Measurements from ENCODE around the gene BCKDHB.

BCKDHB gene

GRCh38 chr6:80154160-80154559 is 47.7 kb downstream of the BCKDHB start:
- no peak for DNase-seq

- DNase-seq, result no peak
Measured at GRCh38 chr6:80156221-80156620, 49.8 kb downstream of the BCKDHB start.

- DNase-seq, result no peak
Measured at GRCh38 chr6:80158478-80158989, 52.1 kb downstream of the BCKDHB start.

DNA sequence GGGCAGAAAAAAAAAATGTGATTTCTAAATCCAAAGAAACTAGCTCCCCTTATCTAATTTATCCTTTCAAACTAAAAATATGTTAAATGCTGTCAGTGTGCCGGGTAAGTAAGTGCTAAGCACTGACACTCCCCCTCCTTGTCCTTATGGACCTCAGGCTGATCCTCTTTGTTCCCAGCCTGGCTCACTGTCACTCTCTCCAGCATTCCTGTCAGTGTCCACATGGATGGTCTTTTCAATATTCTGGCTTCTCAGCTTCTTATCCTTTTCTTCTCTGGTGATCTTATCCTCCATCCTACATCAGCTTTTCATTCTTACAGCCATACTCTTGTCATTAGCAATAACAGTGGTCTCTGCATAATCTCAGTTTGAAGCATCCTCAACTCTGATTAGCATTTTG is 55.0 kb downstream of the BCKDHB start:
- no peak for DNase-seq

- DNase-seq, result no peak
Measured at GRCh38 chr6:80163754-80164187, 57.3 kb downstream of the BCKDHB start.

GRCh38 chr6:80165143-80165542 is 58.7 kb downstream of the BCKDHB start:
- no peak for DNase-seq

GRCh38 chr6:80165819-80166218 is 59.3 kb downstream of the BCKDHB start:
- DNase-seq, result no peak

- DNase-seq, result no peak
Measured at GRCh38 chr6:80170433-80170832, 64.0 kb downstream of the BCKDHB start.

- no peak for DNase-seq
Measured at GRCh38 chr6:80173411-80173810, 66.9 kb downstream of the BCKDHB start.

DNA sequence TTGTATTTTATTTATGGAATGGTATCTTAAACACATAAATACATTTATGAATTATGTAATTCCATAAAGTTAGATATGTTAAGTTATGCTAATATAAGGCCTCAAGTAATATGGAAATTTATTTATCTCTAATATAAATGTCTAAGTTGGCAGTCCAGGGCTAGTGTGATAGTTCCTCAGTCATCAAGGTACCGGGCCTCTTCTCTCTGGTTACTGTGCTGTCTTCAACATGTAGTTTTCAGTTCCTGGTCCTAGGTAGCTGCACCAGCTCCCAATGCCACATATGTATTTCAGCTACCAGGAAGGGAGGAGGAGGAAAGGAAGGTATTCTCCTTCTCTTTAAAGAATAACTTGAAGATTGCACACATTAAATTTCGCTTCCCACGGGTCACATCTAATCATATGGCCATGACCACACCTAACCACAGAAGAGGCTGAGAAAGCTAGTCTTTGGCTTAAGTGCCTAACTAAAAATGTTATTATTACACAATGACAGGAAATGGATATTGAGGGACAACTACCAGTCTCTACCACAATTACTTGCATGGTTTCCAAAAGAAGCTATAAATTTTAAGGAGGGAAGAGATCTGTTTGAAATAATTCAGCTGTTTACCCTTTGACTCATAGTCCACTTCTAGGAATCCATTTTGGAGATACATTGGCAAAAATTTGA is 68.6 kb downstream of the BCKDHB start:
- DNase-seq, result no peak

- DNase-seq, result no peak
Measured at GRCh38 chr6:80179695-80180094, 73.2 kb downstream of the BCKDHB start.

- no peak for DNase-seq
Measured at GRCh38 chr6:80181352-80182081, 75.0 kb downstream of the BCKDHB start.

- no peak for DNase-seq
Measured at GRCh38 chr6:80182308-80182707, 75.8 kb downstream of the BCKDHB start.

- no peak for DNase-seq
Measured at GRCh38 chr6:80183019-80183795, 76.7 kb downstream of the BCKDHB start.

DNA sequence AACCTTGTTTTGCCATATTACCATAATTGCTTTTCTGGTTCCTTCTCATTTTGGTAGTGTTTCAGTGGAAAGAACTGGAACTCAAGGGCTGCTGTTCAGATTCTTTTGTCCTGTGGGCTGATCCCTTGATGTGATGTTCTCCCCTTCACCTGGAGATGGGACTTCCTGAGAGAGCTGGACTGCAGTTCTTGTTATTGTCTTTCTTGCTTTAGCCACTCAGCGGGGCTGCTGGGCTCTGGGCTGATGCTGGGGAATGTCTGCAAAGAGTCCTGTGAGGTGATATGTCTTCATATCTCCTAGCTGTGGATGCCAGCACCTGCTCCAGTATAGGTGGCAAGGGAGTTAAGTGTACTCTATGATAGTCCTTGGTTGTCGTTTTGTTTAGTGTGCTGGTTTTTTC is 79.0 kb downstream of the BCKDHB start:
- no peak for DNase-seq

DNA sequence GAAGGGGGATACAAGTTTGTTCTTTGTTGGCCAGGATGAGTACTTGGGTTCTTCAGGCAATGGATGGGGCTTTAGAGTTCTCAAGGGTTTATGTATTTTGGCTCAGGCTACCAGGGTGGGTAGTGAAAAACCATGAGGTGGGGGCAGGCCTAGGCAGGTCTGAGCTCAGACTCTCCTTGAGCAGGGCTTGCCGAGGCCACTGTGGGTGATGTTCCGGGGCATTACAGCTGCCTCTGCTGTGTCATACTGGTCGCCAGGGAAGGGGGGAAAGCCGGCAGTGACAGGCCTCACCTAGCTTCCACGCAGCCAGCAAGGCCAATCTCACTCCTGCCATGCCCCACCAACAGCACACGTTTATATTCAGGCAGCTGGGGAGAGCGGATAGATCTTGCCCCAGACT is 79.6 kb downstream of the BCKDHB start:
- no peak for DNase-seq

DNA sequence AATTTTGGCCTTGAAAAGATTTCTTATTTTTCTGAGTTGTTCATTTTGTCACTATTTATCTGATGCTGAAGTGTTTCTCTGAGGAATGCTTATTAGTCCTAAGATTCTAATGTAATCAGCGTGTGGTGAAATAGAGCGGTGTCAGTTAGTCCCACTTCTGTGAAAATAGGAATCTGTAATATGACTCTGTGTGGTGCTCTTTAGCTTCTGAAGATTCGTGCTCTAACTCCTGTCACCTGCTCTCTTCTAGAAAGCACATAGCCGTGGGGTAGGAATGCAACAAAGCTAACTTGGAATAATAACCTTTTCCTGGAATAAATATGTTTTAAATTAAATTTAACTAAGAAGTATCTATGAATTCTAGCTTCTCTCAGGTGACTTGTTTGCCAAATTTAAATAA is 90.4 kb downstream of the BCKDHB start:
- no peak for DNase-seq

DNA sequence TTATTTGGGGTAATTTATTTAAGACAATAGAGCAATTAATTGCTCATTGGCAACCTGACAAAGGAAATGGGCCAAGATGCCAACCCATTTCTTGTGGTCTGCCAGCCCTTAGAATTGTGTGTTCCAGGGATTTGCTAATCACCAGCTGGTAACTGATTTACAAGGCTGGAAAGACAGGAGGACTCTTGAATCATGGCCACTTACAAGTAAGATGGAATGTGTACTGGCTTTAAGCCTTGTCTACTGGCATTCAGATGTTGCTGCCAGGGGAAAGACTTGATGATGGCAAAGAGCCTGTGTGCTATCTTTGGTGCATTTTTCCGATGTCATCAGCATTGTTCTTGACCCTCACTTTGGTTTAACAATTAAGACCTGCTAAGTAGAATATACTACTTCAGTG is 91.0 kb downstream of the BCKDHB start:
- DNase-seq, result no peak

DNA sequence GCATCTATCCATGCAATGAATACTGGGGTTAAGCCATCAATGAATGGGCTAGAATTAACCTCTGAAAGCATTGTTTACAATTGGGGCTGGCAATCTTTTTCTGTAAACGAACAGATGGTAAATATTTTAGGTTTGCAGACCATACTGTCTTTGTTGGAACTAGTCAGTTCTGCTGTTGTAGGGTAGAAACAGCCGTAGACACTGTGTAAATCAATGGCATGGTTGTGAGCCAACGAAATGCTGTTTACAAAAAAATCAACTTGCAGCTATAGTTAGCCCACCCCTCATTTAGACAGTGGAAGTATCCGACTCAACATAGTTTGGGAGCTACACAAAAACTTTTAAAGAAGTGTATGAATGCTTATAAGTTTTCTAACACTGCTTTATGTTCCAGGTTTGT is 91.5 kb downstream of the BCKDHB start:
- DNase-seq, result no peak

- DNase-seq, result no peak
Measured at GRCh38 chr6:80203283-80203682, 96.8 kb downstream of the BCKDHB start.

DNA sequence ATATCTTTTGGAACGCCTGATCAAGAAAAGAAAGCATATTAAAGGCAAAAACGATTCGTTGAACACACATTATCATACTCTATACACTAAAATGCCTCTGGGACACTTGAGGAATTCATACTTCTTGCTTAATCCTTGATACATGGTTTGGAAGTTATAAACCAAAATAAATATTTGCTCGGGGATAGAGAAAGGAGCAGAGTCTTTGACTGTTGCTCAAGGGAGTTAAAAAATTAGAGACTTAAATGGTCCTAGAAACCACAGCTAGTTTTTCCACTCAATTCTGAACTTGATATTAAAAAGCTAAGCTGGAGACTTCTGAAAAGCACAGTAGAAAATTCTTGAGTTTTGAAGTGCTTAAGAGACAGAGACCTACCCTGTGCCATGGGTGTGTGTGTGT is 98.9 kb downstream of the BCKDHB start:
- DNase-seq, result no peak

- no peak for DNase-seq
Measured at GRCh38 chr6:80206758-80207157, 100.3 kb downstream of the BCKDHB start.

- no peak for DNase-seq
Measured at GRCh38 chr6:80209430-80209829, 103.0 kb downstream of the BCKDHB start.

DNA sequence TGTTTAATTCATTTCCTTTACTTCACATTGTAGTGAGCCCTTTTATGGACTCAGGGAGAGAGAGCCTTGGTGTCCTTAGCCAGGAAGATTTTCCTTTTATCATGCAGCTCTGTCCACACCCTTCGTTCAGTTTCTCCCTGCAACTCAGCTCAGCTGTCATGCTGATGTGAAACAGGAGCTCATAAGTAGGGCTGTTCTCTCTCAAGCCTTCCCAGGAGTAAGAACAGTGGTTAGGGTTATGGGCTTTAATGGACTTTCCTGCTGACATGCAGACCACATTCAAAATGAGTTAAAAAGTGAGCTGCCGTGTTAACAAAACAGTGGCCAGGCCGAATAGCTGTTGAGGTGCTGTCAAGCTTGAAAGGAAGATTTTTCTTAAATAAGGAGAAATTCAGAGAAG is 104.1 kb downstream of the BCKDHB start:
- DNase-seq, result no peak

All from activated naive CD4-positive, alpha-beta T cell (primary cell).